Rectal smooth muscle tissue (tissue), 1 donor: ENCODE measurements around the gene BSN.

Experiments used
- H3K27ac ChIP-seq: one replicate; pipeline ENCODE4 v1.7.0; 2013; ENCODE audit warnings: low read depth, low read length, inconsistent platforms
- H3K27me3 ChIP-seq: one replicate; pipeline ENCODE4 v1.7.0; 2013; ENCODE audit warnings: low read length; ENCODE audit not compliant: control insufficient read depth, insufficient read depth
- H3K36me3 ChIP-seq: one replicate; pipeline ENCODE4 v1.7.0; 2013; ENCODE audit warnings: low read length; ENCODE audit not compliant: control insufficient read depth, insufficient read depth
- H3K4me1 ChIP-seq: one replicate; pipeline ENCODE4 v1.7.0; 2013; ENCODE audit warnings: low read length; ENCODE audit not compliant: control insufficient read depth, insufficient read depth
- H3K4me3 ChIP-seq: one replicate; pipeline ENCODE4 v1.7.0; 2013; ENCODE audit warnings: low read length
- H3K9ac ChIP-seq: one replicate; pipeline ENCODE4 v1.7.0; 2013; ENCODE audit warnings: low read length

Gene BSN

DNA sequence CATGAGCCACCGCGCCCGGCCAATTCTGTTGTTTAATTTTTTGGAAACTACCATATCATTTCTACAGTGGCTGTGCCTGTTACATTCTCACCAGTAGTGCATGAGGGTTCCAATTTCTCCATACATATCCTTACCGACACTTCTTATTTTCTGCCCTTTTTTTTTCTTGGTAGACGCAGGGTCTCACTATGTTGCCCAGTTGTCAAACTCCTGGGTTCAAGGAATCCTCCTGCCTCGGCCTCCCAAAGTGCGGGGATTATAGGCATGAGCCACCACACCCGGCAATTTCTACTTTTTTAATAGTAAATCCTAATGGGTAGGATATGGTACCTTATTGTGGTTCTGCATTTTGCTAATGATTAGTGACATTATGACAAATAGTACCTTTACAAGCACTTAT lies 155.6 kb downstream of the BSN start:
- H3K27ac ChIP-seq, result no peak overlapping the region
- peaks cover 2% of the 10 kb centered on the region for H3K36me3 ChIP-seq
- no peak overlapping the region for H3K4me3 ChIP-seq
- no peak overlapping the region for H3K9ac ChIP-seq
- H3K4me1 ChIP-seq, result no peaks in the 10 kb centered on the region
- H3K27me3 ChIP-seq, result no peaks in the 10 kb centered on the region

DNA sequence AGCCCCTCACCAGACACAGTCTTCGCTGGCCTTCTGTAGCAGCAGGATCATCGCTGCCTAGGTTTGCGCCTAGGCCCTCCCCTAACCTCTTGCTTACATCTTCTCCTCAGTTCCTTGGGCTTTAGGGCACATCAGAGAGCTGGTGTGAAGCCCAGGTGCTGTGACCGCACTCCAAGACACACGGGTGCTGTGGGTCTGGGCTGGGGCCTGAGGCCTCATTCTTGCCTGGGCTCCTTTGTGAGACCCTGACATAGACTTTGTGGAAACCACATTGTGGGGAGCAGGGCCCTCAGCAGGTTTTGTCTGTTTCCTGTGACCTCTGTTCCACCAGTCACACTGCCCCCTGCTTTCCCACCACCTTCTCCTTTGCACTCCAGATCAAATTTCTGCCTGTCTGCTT lies 157.2 kb downstream of the BSN start:
- peaks cover 9% of the 10 kb centered on the region for H3K36me3 ChIP-seq

DNA sequence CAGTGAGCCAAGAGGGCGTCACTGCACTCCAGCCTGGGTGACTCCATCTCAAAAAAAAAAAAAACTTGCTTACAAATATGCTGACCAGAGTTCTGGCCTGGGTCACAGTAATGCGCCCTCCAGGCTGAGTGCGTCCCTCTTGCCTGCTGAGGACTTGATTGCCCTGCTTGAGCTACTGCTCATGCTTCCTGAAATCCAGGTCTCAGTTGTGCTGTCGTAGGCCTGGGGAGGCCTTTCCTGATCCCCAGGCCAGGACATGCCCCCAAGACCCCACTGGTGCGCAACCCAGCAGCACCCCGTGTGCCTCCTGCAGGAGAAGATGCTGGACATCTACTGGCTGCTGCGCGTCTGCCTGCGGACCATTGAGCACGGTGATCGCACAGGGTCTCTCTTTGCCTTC lies 157.9 kb downstream of the BSN start:
- Histone ChIP-seq H3K27me3 (no peaks in the 10 kb centered on the region), H3K4me1 (no peaks in the 10 kb centered on the region), H3K36me3 (peaks cover 9% of the 10 kb centered on the region), H3K9ac (no peak overlapping the region), H3K4me3 (no peak overlapping the region), H3K27ac (no peak overlapping the region)

More for the DNA sequence above, 157.2 kb downstream of the BSN start:
- Histone ChIP-seq H3K9ac (no peak overlapping the region), H3K27ac (no peak overlapping the region), H3K4me3 (no peak overlapping the region), H3K4me1 (no peaks in the 10 kb centered on the region), H3K27me3 (no peaks in the 10 kb centered on the region)

DNA sequence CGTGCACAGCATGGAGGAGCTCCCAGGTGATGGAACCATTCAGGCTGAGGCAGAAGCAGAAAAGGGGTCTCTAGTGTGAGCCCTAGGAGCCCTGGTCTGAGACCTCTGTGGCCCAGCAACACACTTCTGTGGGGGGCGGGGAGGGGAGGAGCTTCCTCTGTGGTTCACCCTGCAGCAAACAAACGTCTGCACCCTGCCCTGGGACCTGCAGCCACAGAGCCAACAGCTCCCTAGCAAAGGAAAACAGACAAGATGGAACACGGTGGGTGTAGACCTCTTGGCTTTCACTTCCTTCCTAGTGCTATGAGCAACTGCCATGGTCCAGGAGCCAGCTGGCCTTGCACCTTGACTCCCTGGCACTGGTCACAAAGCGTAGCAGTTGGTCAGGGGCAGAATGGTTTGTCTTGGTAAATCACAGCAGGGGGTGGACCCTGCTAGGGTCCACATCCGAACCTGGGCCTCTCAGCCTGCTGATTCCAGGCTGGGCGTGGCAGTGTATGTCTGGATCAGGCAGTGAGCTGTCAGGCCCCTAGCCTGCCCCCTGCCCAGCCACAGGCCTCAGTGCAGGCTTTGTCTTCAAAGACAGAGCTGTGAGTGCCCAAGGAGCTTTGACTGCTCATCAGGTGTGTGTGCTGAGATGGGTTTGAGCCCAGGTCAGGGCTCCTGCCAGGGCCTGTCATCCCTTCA lies 158.5 kb downstream of the BSN start:
- Histone ChIP-seq H3K27ac (no peak overlapping the region), H3K27me3 (no peaks in the 10 kb centered on the region), H3K4me3 (no peak overlapping the region), H3K9ac (no peak overlapping the region), H3K36me3 (peaks cover 9% of the 10 kb centered on the region), H3K4me1 (no peaks in the 10 kb centered on the region)

DNA sequence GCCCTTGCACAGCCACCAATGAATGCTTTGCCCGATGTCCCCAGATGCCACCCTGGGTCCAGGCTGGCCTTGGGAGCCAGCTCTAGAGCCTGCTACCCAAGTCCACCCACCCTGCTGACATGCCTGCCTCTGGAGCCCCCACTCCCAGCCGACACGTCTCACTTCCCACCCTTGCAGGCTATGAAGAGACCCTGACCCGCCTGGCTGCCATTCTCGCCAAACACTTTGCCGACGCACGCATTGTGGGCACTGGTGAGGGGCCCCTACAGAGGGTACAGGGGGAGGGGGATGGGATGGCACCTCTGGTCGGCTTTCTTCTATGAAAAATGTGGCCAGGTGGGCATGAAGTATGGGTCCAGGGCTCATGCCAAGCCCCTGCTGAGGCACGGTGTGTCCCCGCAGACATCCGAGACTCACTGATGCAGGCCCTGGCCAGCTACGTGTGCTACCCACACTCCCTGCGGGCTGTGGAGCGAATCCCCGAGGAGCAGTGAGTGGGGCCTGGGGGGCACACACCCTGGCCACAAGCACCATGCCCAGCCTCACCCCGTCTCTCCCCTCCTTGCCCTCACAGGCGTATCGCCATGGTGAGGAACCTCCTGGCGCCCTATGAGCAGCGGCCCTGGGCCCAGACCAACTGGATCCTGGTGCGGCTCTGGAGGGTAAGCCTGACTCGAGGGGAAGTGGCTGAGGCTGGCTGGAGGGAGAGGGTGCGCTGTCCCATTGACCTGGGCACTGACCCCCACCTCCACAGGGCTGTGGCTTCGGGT lies 159.2 kb downstream of the BSN start:
- Histone ChIP-seq H3K36me3 (peaks cover 9% of the 10 kb centered on the region), H3K27me3 (no peaks in the 10 kb centered on the region), H3K4me3 (no peak overlapping the region), H3K4me1 (no peaks in the 10 kb centered on the region), H3K9ac (no peak overlapping the region), H3K27ac (no peak overlapping the region)

DNA sequence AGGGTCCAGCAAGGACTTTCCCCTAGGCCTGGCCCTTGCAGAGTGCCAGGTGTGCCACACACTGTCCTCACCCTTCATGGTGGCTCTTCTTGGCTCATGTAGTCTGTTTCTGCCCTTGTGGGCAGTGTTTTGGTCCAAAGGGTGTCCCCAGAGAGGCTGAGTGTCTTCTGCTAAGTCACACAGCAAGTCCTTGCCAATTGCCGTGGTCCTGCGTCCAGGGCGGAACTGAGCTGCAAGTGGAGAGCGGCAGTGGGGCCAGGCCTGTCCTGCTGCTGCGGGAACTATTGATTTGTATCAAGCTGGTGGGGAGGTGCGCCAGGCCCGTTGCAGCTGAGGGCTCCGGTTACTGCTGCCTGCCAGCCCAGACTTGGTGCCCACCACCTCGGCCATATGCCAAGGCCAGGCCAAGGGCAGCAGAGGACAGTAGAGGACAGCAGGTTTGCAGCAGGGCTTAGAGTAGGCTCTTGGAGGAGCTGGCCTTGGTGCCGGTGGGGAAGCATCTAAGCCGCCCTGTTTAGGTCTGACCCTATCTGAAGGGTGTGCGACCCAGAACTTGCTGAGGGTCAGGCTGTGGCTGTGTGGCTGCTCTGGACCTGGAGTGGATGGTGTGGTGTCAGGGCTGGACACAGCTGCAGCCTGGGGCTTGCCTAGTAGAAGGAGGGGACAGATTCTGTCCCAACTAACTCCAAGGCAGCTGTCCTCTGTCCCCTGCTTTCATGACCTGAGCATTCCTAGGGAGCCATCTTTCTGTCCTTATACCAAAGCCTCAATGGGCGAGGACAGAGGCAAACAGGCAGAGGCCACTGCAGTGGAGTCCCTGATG lies 160.7 kb downstream of the BSN start:
- Histone ChIP-seq H3K4me1 (peaks cover 8% of the 10 kb centered on the region), H3K27ac (no peak overlapping the region), H3K36me3 (peaks cover 9% of the 10 kb centered on the region), H3K4me3 (no peak overlapping the region), H3K9ac (no peak overlapping the region), H3K27me3 (no peaks in the 10 kb centered on the region)

DNA sequence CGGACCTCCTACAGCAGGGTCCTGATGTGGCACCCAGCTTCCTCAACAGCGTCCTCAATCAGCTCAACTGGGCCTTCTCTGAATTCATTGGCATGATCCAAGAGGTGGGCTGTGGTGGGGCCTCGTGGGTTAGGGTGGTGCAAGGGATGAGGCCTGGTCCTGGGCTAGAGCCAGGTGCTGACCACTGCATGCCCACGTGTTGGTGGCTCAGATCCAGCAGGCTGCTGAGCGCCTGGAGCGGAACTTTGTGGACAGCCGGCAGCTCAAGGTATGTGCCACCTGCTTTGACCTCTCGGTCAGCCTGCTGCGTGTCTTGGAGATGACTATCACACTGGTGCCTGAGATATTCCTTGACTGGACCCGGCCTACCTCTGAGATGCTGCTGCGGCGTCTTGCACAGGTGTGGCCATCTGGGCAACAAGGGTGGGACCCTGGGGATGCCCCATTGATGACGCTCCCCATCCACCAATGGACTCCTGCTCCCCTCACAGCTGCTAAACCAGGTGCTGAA lies 161.4 kb downstream of the BSN start:
- H3K27ac ChIP-seq, result no peak overlapping the region
- peaks cover 9% of the 10 kb centered on the region for H3K36me3 ChIP-seq
- no peak overlapping the region for H3K9ac ChIP-seq

DNA sequence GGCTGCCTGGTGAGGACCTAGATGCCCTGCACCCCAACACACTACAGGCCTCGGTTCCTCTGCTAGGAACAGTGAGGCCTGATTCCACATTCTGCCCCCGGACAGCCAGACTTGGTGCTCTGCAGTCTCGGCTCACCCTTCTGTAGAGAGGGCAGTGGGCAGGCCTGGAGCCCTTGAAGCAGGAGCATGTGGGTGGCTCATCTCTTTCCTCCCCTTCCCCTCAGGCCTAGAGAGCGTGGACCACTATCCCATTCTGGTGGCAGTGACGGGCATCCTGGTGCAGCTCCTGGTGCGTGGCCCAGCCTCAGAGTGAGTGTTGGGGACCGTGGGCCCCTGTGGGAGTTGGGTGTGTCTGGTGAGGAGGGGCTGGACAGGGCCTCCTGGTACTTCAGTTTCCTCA lies 161.9 kb downstream of the BSN start:
- no peak overlapping the region for H3K27ac ChIP-seq
- no peak overlapping the region for H3K4me3 ChIP-seq
- no peak overlapping the region for H3K9ac ChIP-seq
- peaks cover 8% of the 10 kb centered on the region for H3K4me1 ChIP-seq
- H3K36me3 ChIP-seq, result peaks cover 12% of the 10 kb centered on the region
- H3K27me3 ChIP-seq, result no peaks in the 10 kb centered on the region

More for the DNA sequence above, 161.4 kb downstream of the BSN start:
- Histone ChIP-seq H3K4me1 (peaks cover 8% of the 10 kb centered on the region), H3K27me3 (no peaks in the 10 kb centered on the region), H3K4me3 (no peak overlapping the region)

DNA sequence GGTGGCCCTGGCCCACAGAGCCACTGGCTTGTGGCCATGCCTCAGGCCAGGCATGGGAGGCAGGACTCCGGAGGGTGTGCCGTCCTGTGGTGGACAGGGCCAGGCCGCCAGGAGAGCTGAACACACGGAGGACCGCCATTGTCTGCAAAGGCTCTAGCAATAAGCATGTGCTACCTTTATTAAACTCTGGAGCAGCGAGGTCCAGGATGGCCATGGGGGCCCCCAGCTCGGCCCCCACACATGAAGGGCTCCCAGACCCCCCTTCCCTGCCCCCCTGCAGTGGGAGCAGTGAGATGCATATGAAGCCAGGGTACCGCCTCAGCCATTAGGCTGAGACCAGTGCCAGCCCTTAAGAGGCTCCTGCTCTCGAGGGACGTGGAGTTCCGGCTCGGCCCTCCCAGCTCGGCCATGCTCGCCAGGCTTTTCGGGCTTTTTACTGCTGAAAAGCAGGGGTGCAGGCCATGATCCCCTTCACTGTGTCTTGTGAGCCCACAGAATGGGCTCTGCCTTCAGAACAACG lies 162.5 kb downstream of the BSN start:
- Histone ChIP-seq H3K36me3 (peaks cover 15% of the 10 kb centered on the region), H3K27ac (no peak overlapping the region), H3K4me3 (no peak overlapping the region), H3K4me1 (peaks cover 8% of the 10 kb centered on the region), H3K27me3 (no peaks in the 10 kb centered on the region), H3K9ac (no peak overlapping the region)

DNA sequence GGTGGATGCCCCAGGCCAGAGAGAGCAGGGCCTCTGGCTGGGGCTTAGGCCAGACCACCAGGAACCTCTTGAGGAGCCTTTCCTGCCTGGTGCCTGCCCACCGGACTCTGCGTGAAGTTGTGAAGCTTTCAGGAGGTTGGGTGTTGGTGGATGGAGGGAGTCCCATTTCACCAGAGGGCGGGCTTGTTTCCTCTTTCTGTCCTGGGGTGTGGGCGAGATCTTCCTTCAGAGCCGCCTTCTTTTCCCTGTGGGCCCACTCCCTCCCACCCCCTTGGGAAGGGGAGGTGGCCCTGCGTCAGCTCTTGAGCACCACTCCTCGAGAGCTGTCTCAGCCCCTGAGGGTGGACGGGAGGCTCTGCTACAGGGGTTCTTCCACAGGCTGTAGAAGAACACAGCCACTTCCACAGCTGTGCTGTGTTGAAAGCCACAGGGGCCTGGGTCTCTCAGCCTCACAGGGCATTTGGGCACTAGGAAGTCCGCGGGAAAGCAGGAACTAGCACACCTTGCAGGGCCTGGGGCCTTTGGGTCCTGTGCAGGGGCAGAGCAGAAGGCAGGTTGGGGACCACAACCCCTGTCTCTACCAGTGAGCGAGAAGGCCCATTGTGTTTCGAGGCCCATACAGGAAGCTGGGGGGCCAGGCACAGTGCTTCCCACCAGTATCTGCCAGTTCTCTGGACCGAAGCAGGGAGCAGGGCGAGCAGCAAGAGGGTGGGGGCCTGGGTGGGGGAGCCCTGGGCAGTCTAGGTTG lies 163.1 kb downstream of the BSN start:
- Histone ChIP-seq H3K27me3 (no peaks in the 10 kb centered on the region), H3K9ac (no peak overlapping the region), H3K4me1 (peaks cover 9% of the 10 kb centered on the region), H3K27ac (no peak overlapping the region), H3K4me3 (no peak overlapping the region), H3K36me3 (peaks cover 19% of the 10 kb centered on the region)

DNA sequence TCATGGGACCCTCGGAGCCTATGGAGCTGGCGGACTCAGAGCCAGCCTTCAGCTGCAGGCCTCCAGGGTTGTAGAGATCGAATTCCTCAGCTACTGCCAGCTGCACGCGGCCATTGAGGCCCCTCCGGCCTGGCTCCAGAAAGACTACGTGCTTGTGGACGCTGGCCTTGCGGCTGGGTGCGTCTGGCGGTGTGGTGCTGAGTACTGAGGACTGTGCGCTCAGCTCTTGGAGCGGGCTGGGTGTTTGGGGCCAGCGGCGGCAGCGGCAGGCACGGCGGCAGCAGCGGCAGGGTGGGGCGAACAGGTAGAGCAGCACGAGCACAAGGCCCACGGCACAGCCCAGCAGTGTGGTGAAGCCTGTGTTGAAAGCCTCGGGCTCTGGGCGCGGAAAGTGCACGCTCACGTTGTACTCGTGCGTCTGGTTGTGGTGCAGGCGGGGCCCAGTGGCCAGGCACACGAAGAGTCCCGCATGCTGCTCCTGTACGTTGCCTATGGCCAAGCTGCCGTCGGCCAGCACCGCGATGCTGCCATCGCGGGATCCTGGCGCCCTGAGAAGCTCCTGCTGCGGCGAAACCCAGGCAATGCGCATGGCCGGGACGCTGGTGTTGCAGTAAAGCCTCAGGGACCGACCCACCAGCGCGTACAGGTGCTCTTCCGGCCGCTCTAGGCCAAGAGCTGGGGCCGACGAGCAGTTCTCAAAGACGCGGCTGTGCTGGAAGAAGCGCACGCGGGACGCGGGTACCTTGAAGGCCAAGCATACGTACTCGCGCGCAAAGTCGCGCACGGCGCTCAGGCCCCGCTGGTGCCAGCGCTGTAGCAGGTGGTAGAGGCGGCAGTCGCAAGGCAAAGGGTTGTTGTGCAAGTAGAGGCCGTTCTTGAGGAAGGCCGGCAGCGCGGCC lies 163.9 kb downstream of the BSN start:
- Histone ChIP-seq H3K4me3 (peak overlapping the region; percentile 86), H3K36me3 (peaks cover 21% of the 10 kb centered on the region), H3K27me3 (no peaks in the 10 kb centered on the region), H3K27ac (no peak overlapping the region), H3K4me1 (peaks cover 16% of the 10 kb centered on the region), H3K9ac (no peak overlapping the region)
